BLaER1 (cell line): ENCODE results near the gene ADAM29.
"Not testable (repeated sequence)": the region's sequence is repeated elsewhere in the genome, so short reads cannot be mapped to it uniquely, and the experiment has no call there.

Experiments used
- H3K27ac ChIP-seq: shearing (Covaris generic); formaldehyde crosslinking; 2 replicates; pipeline ENCODE4 v1.8.1; 2022
- H3K27me3 ChIP-seq: shearing (Covaris generic); formaldehyde crosslinking; 2 replicates; pipeline ENCODE4 v1.8.1; 2022
- H3K36me3 ChIP-seq: shearing (Covaris generic); formaldehyde crosslinking; 2 replicates; pipeline ENCODE4 v1.8.1; 2022
- H3K4me1 ChIP-seq: shearing (Covaris generic); formaldehyde crosslinking; 2 replicates; pipeline ENCODE4 v1.8.1; 2022
- H3K4me2 ChIP-seq: shearing (Covaris generic); formaldehyde crosslinking; 2 replicates; pipeline ENCODE4 v1.8.1; 2022
- H3K4me3 ChIP-seq: shearing (Covaris generic); formaldehyde crosslinking; 2 replicates; pipeline ENCODE4 v1.8.1; 2022
- H3K9ac ChIP-seq: shearing (Covaris generic); formaldehyde crosslinking; 2 replicates; pipeline ENCODE4 v1.8.1; 2022
- H3K9me3 ChIP-seq: shearing (Covaris generic); formaldehyde crosslinking; 2 replicates; pipeline ENCODE4 v1.8.1; 2022
- H4K20me1 ChIP-seq: shearing (Covaris generic); formaldehyde crosslinking; 2 replicates; pipeline ENCODE4 v1.8.1; 2022
- Cebpa-rat ChIP-seq: shearing (Covaris generic); IDR thresholded peaks from 2 replicates; pipeline ENCODE4 v1.8.1; 2022

Gene ADAM29

DNA sequence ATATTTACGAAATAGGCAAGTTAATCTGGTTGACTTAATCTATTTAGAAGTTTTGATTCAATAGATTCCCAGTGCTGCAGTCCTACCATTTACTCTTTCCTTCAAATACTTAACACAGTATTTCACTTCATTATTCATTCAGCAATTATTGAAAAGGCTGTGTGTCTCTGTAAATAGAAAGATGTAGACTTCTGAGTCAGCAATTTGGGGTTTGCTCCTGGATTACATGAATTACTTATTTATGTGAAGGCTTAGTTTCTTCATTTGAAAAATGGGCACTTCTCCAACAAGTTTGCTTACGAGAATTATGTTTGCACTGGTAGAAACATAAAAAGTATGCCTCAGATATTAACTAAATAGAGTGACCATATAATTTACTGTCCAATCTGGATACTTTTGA, 17.4 kb downstream of the ADAM29 start:
- Histone ChIP-seq H4K20me1 (no peaks in the 10 kb centered on the region), H3K4me3 (no peak overlapping the region), H3K4me2 (no peak overlapping the region), H3K4me1 (peaks cover 35% of the 10 kb centered on the region), H3K9me3 (peaks cover 33% of the 10 kb centered on the region), H3K27me3 (no peaks in the 10 kb centered on the region), H3K36me3 (no peaks in the 10 kb centered on the region), H3K9ac (no peak overlapping the region), H3K27ac (no peak overlapping the region)
- no peak for TF ChIP-seq Cebpa-rat

- H3K9me3 ChIP-seq = peaks cover 30% of the 10 kb centered on the region
- H4K20me1 ChIP-seq = no peaks in the 10 kb centered on the region
- peaks cover 14% of the 10 kb centered on the region for H3K4me1 ChIP-seq
- H3K4me3 ChIP-seq = no peak overlapping the region
- H3K9ac ChIP-seq = no peak overlapping the region
- H3K27ac ChIP-seq = no peak overlapping the region
- no peak for TF ChIP-seq Cebpa-rat
- H3K36me3 ChIP-seq = no peaks in the 10 kb centered on the region
- H3K4me2 ChIP-seq = peak overlapping the region; percentile 16; the same call in 1 of the 2 replicates
- no peaks in the 10 kb centered on the region for H3K27me3 ChIP-seq
Observed at GRCh38 chr4:174940002-174940401, 21.8 kb downstream of the ADAM29 start.

- no peak overlapping the region for H3K27ac ChIP-seq
Observed at GRCh38 chr4:174946246-174946645, 28.1 kb downstream of the ADAM29 start.

DNA sequence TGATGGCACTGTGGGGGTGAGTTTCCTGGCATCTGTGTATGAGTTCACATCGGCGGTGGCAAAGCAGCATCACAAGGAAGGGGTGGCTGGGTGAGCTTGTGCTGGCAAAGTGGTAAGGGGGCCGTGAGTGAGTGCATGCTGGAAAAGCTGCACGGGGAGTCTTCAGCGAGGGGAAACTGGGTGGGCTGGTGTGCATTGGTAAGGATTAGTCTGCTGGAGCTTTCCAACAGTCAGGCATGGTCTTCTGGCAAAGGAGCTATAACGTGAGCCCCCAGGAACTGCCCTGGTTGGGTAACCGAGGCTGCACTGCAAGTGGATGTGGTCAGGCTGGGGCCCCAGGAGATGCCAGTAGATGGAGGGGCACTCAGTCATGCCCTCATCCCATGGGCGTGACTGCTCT, 30.7 kb downstream of the ADAM29 start:
- Histone ChIP-seq H4K20me1 (no peaks in the 10 kb centered on the region), H3K27me3 (no peaks in the 10 kb centered on the region), H3K9ac (no peak overlapping the region), H3K27ac (no peak overlapping the region), H3K36me3 (no peaks in the 10 kb centered on the region), H3K4me1 (peaks cover 10% of the 10 kb centered on the region), H3K9me3 (peaks cover 5% of the 10 kb centered on the region; the same call in 1 of the 2 replicates), H3K4me2 (peak overlapping the region; percentile 11; the same call in 1 of the 2 replicates), H3K4me3 (no peak overlapping the region)
- TF ChIP-seq Cebpa-rat = no peak

More at GRCh38 chr4:174946246-174946645, 28.1 kb downstream of the ADAM29 start:
- Histone ChIP-seq H4K20me1 (no peaks in the 10 kb centered on the region), H3K9ac (no peak overlapping the region), H3K9me3 (peaks cover 23% of the 10 kb centered on the region), H3K36me3 (no peaks in the 10 kb centered on the region), H3K4me3 (no peak overlapping the region), H3K4me2 (no peak overlapping the region), H3K27me3 (no peaks in the 10 kb centered on the region), H3K4me1 (peaks cover 10% of the 10 kb centered on the region)
- TF ChIP-seq Cebpa-rat = no peak

GRCh38 chr4:174972911-174973310, 54.8 kb downstream of the ADAM29 start:
- Histone ChIP-seq H4K20me1 (no peaks in the 10 kb centered on the region), H3K27ac (no peak overlapping the region), H3K4me2 (no peak overlapping the region), H3K9me3 (peaks cover 4% of the 10 kb centered on the region; the same call in 1 of the 2 replicates), H3K27me3 (no peaks in the 10 kb centered on the region), H3K4me3 (no peak overlapping the region), H3K9ac (no peak overlapping the region), H3K36me3 (no peaks in the 10 kb centered on the region), H3K4me1 (no peaks in the 10 kb centered on the region)
- no peak for TF ChIP-seq Cebpa-rat

DNA sequence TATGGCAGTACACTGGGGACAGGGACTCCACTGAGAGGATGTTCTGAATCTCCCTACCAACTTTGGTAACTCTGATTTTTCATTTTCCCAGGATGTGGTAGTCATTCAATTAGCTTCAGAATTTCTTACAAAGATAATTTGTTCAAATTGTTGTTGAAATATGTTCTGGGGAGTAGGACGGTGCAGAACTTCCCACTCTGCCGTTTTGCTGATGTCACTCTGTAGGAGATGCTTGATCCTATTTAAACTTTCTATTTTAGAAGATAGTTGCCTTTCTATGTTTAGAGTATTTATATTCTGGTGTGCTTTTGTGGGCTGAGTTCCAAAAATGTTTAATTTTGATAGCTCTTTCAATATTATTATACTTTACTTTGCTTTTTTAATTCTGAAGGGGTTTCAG, 55.2 kb downstream of the ADAM29 start:
- TF ChIP-seq Cebpa-rat = no peak
- H3K9ac ChIP-seq = no peak overlapping the region

DNA sequence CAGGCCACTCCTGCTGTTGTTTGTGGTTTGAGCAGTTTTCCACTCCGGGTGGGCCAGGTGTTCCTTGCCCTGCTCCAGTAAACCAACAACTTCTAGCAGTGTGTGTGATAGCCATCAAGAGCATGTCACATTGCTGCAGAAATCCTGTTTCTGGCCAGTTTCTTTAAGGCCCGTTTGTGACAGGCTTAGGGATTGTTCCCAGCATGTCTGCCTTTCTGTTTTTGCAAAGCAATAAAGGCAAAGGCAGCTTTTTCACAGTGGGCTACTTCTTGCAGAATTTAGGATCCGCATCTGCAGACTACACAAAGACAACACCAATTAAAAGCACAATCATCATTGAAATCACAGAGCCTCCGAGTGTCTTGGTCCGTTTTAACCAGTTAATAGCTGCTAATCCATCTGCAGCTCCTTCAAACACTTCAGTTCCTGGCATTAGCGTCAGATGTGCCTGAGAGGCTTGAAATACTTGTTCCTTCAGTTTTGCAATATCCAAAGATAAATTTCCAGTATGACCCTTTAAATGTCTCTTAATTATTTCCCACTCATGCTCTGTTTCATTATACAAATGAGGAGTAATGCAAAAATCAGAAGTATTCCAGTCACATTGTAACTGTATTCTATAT, 65.1 kb downstream of the ADAM29 start:
- Histone ChIP-seq H3K9me3 (peaks cover 74% of the 10 kb centered on the region), H3K27ac (no peak overlapping the region), H4K20me1 (no peaks in the 10 kb centered on the region), H3K4me1 (peaks cover 14% of the 10 kb centered on the region), H3K4me3 (no peak overlapping the region), H3K4me2 (peak overlapping the region; percentile 51), H3K36me3 (no peaks in the 10 kb centered on the region; the same call in 1 of the 2 replicates), H3K27me3 (no peaks in the 10 kb centered on the region), H3K9ac (no peak overlapping the region)
- TF ChIP-seq Cebpa-rat = no peak

More for the DNA sequence above, 55.2 kb downstream of the ADAM29 start:
- Histone ChIP-seq H3K36me3 (no peaks in the 10 kb centered on the region), H3K9me3 (peaks cover 5% of the 10 kb centered on the region; the same call in 1 of the 2 replicates), H3K4me3 (no peak overlapping the region), H3K27me3 (no peaks in the 10 kb centered on the region), H4K20me1 (no peaks in the 10 kb centered on the region), H3K27ac (no peak overlapping the region), H3K4me1 (no peaks in the 10 kb centered on the region), H3K4me2 (no peak overlapping the region)

DNA sequence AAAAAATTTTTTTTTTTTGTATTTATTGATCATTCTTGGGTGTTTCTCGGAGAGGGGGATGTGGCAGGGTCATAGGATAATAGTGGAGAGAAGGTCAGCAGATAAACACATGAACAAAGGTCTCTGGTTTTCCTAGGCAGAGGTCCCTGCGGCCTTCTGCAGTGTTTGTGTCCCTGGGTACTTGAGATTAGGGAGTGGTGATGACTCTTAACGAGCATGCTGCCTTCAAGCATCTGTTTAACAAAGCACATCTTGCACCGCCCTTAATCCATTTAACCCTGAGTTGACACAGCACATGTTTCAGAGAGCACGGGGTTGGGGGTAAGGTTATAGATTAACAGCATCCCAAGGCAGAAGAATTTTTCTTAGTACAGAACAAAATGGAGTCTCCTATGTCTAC, 65.7 kb downstream of the ADAM29 start:
- H3K4me1 ChIP-seq = peaks cover 18% of the 10 kb centered on the region
- peaks cover 80% of the 10 kb centered on the region for H3K9me3 ChIP-seq
- H3K4me3 ChIP-seq, H3K4me2 ChIP-seq, H3K36me3 ChIP-seq, H3K27me3 ChIP-seq, H3K9ac ChIP-seq, H3K27ac ChIP-seq, H4K20me1 ChIP-seq: not testable (repeated sequence)

DNA sequence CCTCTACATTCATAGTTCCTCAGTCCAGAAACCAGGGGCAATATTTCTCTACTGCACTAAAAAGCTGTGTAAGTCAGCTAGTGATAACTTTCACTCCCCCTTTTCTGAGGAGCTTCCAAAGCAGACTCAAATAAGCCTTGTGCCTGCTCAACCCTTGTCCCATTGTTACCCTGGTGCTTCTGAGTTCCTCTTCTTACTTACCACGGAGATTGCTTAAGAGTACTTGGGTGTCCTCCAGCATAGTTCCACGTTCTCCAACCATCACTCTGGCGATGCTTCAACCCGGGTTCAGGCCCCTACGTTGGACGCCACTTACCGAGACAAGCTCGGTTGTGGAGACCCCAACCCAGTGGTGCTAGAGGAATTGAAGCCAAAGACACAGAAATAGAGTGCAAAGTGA, 71.6 kb downstream of the ADAM29 start:
- H3K27me3 ChIP-seq = no peaks in the 10 kb centered on the region
- no peak overlapping the region for H3K4me3 ChIP-seq
- H3K4me1 ChIP-seq = 0 out of 2 replicates have a peak, but pooled peaks cover 6% of the 10 kb centered on the region
- no peak for TF ChIP-seq Cebpa-rat
- H3K9me3 ChIP-seq = peaks cover 93% of the 10 kb centered on the region
- H3K27ac ChIP-seq = no peak overlapping the region
- no peak overlapping the region for H3K4me2 ChIP-seq
- H3K9ac ChIP-seq = no peak overlapping the region
- H3K36me3 ChIP-seq = no peaks in the 10 kb centered on the region; the same call in 1 of the 2 replicates
- no peaks in the 10 kb centered on the region for H4K20me1 ChIP-seq

GRCh38 chr4:174993916-174994315, 75.8 kb downstream of the ADAM29 start:
- no peaks in the 10 kb centered on the region for H3K36me3 ChIP-seq
- peaks cover 63% of the 10 kb centered on the region for H3K9me3 ChIP-seq
- no peak overlapping the region for H3K4me2 ChIP-seq
- no peak overlapping the region for H3K27ac ChIP-seq
- H3K4me3 ChIP-seq = no peak overlapping the region
- no peaks in the 10 kb centered on the region for H4K20me1 ChIP-seq
- no peak overlapping the region for H3K9ac ChIP-seq
- peaks cover 26% of the 10 kb centered on the region for H3K4me1 ChIP-seq
- TF ChIP-seq Cebpa-rat = no peak
- H3K27me3 ChIP-seq = no peaks in the 10 kb centered on the region
